GM18868 (cell line): ENCODE data around the gene CREB3L4.

Source experiments
- ATAC-seq: cut with Tn5 transposase; IDR thresholded peaks from one replicate; pipeline ENCODE4 v1.9.1; 2021; ENCODE audit warnings: mild to moderate bottlenecking, moderate library complexity; ENCODE audit not compliant: unreplicated experiment

The CREB3L4 gene

DNA sequence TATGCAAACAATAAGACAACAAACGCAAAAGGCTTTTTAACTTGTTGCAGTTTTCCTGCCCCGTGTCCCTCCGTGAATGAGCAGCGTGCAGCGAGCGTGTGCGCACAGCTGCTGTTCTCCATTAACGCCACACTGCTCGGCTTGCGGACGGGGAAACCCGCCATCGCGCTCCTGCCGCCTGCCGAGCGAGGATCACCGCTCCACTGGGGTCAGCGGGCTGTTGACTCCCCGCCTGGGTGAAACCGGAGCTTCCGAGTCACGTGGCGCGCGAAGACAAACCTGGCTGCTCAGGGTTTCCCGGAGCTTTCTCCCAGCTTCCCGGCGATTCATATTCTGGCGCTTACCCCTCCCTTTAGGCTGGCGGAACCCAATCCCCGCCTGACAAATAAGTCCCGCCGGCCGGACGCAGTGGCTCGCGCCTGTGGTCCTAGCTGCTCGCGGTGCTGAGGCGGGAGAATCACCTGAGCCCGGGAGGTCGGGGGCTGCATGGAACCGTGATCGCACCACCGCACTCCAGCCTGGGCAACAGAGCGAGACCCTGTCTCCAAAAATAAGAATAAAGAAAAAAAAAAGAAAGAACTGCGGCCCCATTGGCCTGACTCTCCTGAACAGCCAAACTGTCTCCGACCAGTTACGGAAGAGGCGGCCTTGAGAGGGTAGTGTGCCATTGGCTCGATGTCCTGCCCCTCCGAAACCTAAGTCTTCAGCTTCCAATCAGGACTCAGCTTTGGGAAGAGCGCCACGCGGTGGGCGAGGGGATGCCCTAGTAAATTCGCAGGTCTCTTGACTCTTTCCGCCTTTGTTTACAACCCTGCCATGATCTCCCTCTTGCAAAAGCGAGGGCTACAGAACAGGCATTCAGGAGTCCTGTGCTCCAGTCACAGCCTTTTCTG is at the start of gene CREB3L4:
TSS of gene CREB3L4 (plus strand) at position 796 of the 893 bp plus-strand sequence. CDS start 624 bp downstream, outside the sequence.
- ATAC-seq, result peak; percentile 79

DNA sequence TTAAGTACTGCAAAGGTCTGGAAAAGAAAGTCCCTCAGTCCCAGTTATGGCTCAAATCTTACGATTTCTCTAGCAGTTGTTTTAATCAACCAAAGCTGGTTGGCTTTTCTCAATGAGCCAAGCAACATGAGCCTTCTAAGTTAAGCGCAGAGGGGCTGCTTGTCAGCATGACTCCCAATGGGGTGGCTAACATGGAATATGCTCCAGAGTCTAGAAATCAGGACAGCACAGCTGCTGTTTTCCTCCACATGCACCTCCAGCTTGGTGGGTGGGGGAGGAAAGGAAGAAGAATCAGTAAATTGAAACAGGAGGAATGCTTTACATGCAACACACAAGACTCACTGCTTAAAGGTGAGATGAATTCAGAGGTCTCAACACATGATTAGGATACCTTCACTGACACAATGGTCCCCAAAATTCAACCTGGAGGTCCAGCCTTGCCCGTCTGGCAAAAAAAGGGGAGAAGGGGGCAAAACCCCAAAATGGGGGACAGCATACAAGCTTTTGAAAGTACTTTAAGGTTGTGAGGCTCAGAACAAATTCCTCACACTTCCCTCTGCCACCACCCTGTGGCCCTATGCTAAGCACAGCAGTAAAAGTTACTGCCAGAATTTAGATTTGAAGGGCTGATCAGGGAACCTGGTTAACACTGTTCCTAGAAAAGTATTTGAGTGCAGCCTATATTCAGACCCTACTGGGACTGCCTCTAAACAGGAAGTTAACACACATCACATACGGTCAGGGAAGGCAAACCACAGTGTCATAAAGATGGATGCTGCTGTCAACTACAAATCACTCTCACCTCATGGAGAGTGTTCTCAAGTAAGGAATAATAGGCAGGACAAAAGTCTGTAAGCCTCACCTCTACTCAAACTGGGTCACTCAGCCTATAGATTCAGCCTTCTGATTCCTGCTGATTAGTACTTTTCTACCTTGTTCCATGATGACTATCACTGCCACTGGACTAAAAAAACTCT is 47.5 kb upstream of the CREB3L4 start:
- no peak for ATAC-seq

DNA sequence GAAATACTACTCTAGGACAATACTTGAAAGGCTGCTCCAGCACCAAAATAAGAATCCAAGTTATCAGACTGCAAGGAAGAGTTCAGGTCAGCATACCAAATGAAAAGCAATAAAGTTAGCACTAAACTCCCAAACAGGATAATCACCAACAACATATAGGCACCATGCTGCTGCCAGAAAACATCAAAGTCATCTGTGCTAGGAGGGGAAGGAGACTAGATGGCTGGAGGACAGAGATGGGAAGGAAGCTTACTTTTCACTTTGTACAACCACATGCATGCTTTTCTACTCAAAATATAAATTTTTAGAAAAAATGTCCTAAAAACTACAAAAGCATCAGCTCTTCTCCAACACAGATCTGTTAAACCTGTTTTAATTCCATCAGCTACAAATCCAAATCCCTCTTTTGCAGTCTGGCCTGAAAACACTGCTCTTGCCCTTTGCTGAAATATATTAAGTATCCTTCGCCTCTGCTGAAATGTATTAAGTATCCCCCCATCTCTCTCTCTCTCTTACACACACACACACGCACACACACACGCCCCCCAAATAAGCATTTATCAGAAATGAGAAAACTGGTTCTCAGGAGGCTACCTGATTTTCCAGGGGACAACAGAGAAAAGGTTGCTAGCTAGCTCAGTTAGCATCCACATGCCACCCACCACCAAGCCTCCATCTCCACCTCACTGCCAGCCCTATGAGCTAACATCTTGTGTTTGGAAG is 46.5 kb upstream of the CREB3L4 start:
- ATAC-seq, result no peak

DNA sequence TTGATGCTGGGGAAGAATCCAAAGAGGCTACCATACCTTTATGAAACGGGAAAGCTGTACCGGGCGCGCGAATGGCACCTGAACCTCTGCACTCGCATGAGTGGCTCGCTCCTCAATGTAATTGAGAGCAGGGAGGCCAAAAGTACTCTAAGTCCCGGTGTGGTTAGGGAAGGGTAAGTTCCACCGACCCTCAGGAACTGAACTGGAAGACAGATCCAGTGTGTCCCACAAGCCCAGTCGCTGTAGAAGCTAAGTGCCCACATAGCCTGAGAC is 46.0 kb upstream of the CREB3L4 start:
- ATAC-seq, result no peak

DNA sequence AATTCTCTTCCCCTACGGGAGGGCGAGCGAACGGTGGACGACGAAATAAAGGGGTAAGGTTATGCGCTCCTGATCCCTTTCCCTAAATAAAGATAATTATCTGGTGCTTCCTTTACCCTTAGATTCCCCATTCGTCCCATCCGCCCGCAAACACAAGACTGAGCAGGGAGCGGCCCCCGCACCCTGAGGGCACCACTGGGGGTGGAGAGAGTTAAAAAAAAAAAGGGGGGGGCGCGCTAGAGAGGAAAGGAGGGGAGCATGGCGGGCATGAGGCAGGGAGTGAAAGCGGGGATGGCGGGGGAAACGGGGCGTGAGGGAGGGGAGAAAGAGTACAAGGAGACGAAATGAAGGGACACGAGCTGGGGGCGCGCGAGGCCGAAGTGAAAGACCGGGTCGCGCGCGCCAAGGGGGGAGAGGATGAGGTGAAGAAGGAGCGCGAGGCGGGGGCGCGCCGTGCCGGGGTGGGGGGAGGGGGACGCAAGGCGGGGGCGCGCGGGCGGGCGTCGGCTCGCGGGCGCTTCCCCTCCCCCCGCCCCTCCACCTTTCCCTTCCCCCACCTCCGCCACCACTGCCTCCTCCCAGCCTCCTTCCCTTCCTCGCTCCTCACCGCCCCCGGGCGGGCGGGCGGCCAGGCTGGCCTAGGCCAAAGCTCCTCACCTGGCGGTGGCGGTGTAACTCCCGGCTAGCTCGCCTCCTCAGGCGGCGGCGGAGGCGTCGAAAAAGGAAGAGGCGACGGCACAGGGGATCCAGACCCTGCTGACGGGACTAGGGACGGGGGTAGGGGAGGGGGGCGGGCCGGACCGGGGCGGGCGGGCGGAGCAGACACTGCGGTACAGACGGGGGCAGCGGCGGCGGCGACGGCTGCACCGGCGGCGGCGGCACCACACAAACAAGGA is 45.4 kb upstream of the CREB3L4 start:
- peak; percentile 24 for ATAC-seq

DNA sequence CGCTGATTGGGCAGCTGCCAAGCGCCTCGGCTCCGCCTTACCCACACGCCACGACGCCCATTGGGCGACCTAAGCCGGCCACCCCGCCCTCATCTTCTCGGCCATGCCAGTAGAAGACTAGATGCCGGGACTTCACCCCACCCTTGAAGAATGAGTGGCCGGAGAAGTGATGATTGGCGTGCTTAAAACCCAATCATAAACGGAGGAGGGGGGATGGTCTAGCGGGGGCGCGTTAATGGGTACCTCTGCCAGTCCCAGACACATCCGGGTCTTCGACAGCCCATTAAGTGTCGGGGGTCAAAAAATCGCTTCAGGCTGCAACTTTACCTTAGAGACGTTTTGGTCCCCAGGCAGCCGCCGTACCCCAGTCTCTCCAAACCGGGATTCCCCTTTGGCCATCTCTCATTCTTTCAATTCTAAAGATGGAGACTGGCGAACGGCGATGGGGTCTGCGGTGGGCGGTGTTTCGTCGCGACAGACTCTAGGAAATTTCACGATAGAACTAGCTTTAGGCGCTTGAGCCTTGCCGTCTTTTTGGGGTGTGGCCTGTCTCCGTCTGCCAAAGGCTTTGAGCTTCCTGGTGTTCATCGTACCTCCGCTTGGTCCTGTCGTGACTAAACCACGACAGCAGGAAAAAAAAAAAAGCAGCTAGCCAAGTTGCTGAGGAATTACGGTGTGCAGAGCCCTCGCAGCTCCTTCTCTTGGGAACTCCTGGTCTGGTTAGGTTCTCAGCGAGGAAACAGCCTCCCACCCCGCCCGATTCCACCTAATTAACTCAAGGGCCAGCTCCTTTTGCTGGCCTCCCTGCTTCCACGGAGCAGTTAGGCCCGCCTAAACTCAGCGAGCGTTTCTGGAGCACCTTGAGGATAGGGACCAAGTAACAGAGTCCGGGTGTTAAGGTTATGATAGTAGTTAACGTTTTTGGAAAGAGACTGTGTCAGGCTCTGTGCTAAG is 44.5 kb upstream of the CREB3L4 start, which contains the start of gene GATAD2B:
TSS of gene GATAD2B (minus strand) at position 1 of the 954 bp plus-strand sequence. CDS start 94,625 bp downstream, outside the sequence.
- ATAC-seq, result peak; percentile 91

DNA sequence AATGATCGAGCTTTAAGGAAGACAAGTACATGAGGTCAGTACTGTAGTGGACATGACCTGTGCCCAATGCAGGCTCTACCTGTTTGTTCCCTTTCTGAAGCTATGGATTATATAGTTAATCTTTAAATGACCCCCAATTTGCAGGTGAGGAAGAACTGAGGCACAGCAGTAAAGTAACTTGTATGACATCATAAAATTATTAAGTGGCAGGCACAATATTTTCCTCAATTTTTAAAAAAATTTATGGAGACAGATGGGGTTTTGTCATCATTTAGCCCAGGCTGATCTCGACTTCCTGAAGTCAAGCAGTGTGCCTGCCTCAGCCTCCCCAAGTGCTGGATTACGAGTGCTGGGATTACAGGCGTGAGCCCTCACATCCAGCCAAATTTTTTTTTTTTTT is 41.3 kb upstream of the CREB3L4 start:
- no peak for ATAC-seq

GRCh38 chr1:153928245-153928644 is 39.5 kb upstream of the CREB3L4 start:
- no peak for ATAC-seq

DNA sequence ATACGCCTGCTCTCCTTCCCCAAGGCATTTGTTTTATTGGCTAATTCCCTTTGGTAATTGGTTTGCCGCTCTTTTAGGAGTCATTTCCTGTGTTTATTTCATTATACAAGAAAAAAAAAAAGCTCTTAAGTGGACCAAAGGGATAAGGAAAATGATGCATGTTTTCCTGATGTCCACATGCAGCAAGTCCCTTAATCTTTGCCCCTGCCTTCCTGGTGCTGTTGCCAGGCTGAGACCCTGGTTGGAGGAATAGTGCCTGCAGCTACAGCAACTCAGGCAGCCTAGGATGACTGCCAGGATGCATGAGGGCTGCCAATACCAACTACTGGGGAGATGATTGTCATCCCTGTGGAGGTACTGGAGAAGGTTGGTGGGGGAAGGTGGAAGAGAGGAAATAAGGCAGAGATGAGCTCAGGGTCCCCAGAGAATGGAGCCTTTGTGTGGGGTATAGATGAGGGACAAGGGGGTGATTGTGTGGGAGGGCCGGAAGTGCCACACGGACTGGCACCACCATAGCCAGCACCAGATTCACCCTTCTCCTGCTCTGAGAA is 38.8 kb upstream of the CREB3L4 start:
- ATAC-seq, result no peak

DNA sequence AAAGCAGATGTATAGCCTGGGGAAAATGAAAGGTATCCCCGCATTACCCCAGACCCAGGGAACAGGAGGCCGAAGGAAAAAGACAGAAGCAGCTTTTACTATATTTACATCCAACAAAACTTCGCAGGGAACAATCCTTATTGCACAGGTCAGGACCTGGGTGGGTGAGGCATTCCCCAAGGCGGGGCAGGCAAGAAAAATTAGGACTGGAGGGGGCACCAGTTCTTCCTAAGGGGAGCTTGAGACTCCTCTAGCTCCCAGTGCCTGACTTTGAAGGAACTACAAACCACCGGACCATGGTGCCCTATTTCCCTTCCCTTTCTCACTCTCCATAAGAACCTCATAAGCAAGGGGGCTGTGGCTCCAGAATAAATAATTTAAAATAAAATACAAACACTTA is 38.3 kb upstream of the CREB3L4 start:
- no peak for ATAC-seq

DNA sequence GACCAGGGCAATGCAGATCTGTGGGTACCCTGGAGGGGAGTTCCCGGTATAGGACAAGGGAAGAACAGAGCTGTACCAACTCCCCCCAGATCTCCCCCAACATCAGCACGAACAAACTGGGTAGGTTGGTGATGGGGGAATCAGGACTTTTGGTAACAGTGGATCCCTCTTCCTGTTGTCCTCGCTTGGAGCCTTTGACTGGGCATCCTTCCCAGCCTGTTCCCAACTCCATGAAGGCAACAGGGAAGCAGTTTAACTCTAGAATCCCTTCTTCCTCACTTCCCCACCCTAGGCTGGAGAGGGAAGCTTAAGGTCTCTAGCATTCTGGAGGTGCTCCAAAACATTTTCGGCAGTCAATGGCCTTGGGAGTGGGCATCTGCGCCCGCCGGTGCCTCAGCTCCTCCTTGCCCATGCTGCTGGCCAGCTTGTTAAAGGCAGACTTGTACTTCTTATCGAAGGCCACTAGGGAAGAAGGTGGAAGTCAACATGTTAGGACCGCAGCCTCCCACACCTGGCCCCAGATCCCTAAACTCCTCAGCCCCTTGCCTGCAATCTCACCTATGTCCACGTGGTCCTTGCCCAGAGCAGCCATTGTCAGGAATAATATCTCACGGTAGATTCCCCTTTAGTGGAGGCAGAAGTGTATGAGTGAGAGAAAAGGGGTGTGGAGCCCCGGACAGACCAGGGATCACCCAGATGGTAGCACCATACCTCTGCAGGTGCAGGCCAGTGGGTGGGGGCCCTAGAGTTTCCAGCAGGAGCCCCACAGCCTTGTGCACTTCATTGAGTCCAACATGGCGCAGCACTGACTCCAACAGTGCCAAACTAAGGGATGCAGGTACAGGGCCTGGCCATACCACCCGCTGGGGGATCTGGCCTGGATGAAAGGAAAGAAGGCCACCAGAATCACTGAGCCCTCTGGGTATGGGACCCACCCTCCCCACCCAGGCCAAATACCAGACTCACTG is 37.4 kb upstream of the CREB3L4 start:
- no peak for ATAC-seq

DNA sequence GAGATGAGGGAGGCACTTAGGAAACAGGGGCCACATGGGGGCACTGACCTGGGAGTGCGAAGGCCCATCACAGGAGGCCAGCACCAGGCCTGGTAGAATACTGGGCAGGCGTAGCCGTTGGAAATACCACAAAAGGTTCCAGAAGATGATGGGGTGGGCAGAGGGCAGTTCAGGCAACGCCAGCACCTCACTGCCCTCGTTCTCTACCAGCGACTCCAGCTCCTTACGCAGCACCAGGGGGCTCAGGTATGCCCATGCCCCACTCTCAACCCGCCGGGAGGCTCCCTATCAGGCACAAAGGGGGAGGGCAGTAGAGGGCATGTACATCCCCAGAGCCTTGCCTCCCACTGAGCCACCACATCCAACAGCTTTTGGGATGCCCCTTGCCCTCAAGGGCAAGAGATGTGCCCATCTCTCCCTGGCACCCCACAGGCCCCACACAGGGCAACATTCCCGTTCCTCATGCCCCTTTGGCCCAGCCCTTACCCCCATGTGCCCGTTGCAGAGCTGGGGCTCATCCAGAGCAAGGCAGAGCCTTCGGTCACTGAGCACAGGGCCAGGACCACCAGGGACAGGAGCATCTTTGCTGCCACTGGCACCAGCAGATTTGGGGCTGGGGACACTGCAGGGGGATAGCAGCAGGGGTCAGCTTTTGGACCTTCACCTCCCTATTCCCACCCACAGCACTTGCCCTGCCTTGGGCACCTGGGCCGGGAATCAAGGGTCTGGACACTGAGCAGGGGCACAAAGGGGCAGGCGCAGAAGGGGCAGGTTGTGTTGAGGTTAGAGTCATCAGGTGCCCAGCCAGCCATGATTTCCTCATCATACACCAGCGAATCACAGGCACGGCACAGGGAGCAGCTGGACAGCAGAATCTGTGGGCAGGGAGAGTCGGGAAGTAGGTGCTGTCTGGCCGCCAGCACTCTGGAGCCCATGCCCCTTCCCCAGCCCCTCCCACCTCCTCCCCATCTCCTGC is 35.3 kb upstream of the CREB3L4 start:
- ATAC-seq, result no peak

DNA sequence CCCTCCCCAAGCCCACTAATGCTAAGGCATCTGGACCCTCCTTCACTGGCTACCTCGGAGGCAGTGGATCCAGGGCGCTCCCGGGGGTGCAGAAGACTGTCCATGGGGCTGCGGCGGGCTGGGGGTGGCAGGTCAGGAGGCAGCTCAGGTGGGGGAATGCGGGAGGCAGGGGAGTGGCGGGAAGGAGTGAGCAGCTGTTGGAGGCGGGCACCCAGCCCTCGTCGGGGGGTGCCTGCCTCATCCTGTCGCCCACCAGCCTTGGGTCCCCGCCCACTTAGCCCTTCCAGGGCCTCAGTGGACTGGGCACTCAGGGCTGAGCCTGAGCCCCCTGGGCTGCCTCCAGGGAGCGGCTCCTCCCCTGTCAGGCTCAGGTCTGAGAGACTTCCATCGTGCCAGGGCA is 34.3 kb upstream of the CREB3L4 start:
- ATAC-seq, result no peak

GRCh38 chr1:153933955-153934354 is 33.7 kb upstream of the CREB3L4 start:
- ATAC-seq, result no peak

GRCh38 chr1:153934746-153935145 is 33.0 kb upstream of the CREB3L4 start:
- no peak for ATAC-seq
